HG03521 (cell line): ENCODE data around the gene MBNL3.
"Not testable (repeated sequence)": the region's sequence is repeated elsewhere in the genome, so short reads cannot be mapped to it uniquely, and the experiment has no call there.

ENCODE experiments used
- ATAC-seq: cut with Tn5 transposase; IDR thresholded peaks from one replicate; pipeline ENCODE4 v1.9.1; 2021; ENCODE audit warnings: mild to moderate bottlenecking, moderate library complexity; ENCODE audit not compliant: unreplicated experiment

Gene MBNL3

GRCh38 chrX:132480581-132481203 lies 8.1 kb downstream of the MBNL3 start:
- ATAC-seq, result peak; percentile 85

GRCh38 chrX:132474544-132475248 lies 14.1 kb downstream of the MBNL3 start:
- no peak for ATAC-seq

- no peak for ATAC-seq
Observed at GRCh38 chrX:132472397-132472796, 16.4 kb downstream of the MBNL3 start.

GRCh38 chrX:132470831-132471230 lies 18.0 kb downstream of the MBNL3 start:
- ATAC-seq, result no peak

- no peak for ATAC-seq
Observed at GRCh38 chrX:132470179-132470578, 18.7 kb downstream of the MBNL3 start.

GRCh38 chrX:132468454-132468853 lies 20.4 kb downstream of the MBNL3 start:
- ATAC-seq, result no peak

- no peak for ATAC-seq
Observed at GRCh38 chrX:132467989-132468388, 20.8 kb downstream of the MBNL3 start.

GRCh38 chrX:132467026-132467425 lies 21.8 kb downstream of the MBNL3 start:
- ATAC-seq, result no peak

GRCh38 chrX:132463411-132463810 lies 25.4 kb downstream of the MBNL3 start:
- no peak for ATAC-seq

GRCh38 chrX:132461886-132462285 lies 27.0 kb downstream of the MBNL3 start:
- no peak for ATAC-seq

- ATAC-seq, result no peak
Observed at GRCh38 chrX:132452911-132453550, 35.8 kb downstream of the MBNL3 start.

GRCh38 chrX:132445909-132446308 lies 42.9 kb downstream of the MBNL3 start:
- not testable (repeated sequence) for ATAC-seq

GRCh38 chrX:132444936-132445335 lies 43.9 kb downstream of the MBNL3 start:
- no peak for ATAC-seq

- no peak for ATAC-seq
Observed at GRCh38 chrX:132443196-132444135, 45.4 kb downstream of the MBNL3 start.

GRCh38 chrX:132442691-132443090 lies 46.1 kb downstream of the MBNL3 start:
- no peak for ATAC-seq

GRCh38 chrX:132435222-132435621 lies 53.6 kb downstream of the MBNL3 start:
- ATAC-seq, result no peak

GRCh38 chrX:132433551-132433950 lies 55.3 kb downstream of the MBNL3 start:
- no peak for ATAC-seq

GRCh38 chrX:132433001-132433400 lies 55.8 kb downstream of the MBNL3 start:
- no peak for ATAC-seq

GRCh38 chrX:132428896-132429295 lies 59.9 kb downstream of the MBNL3 start:
- no peak for ATAC-seq

- ATAC-seq, result no peak
Observed at GRCh38 chrX:132426695-132427281, 62.0 kb downstream of the MBNL3 start.
